AG10803 (cell line): ENCODE measurements around the gene PCSK4.

ENCODE experiments used
- DNase-seq: peaks from one replicate; pipeline ENCODE4 v3.0.0; 2010; ENCODE audit warnings: low read depth
- H3K4me3 ChIP-seq: 2 replicates; pipeline ENCODE4 v1.5.1; 2011; ENCODE audit warnings: mild to moderate bottlenecking, low read length, control low read depth
- CTCF ChIP-seq: conservative IDR thresholded peaks from 2 replicates; pipeline ENCODE4 v1.5.1; 2011; ENCODE audit warnings: mild to moderate bottlenecking, low read length, control low read depth, inconsistent platforms

PCSK4 gene

GRCh38 chr19:1469255-1470054 lies 20.7 kb downstream of the PCSK4 start:
- peak overlapping the region; percentile 44; the same call in 1 of the 2 replicates for H3K4me3 ChIP-seq
- no peak for TF ChIP-seq CTCF
- no peak for DNase-seq

GRCh38 chr19:1468821-1469254 lies 21.3 kb downstream of the PCSK4 start:
- TF ChIP-seq CTCF = no peak
- DNase-seq = peak; percentile 53
- peak overlapping the region; percentile 17; the same call in 1 of the 2 replicates for H3K4me3 ChIP-seq

- TF ChIP-seq CTCF = no peak
- DNase-seq = no peak
- peak overlapping the region; percentile 24 for H3K4me3 ChIP-seq
Measured at GRCh38 chr19:1468274-1468820, 21.8 kb downstream of the PCSK4 start.

GRCh38 chr19:1467490-1468273 lies 22.5 kb downstream of the PCSK4 start:
- no peak overlapping the region for H3K4me3 ChIP-seq
- TF ChIP-seq CTCF = no peak
- DNase-seq = no peak

- H3K4me3 ChIP-seq = no peak overlapping the region
- TF ChIP-seq CTCF = no peak
- no peak for DNase-seq
Measured at GRCh38 chr19:1467215-1467489, 23.0 kb downstream of the PCSK4 start.

GRCh38 chr19:1466461-1467214 lies 23.5 kb downstream of the PCSK4 start:
- no peak for TF ChIP-seq CTCF
- no peak for DNase-seq
- no peak overlapping the region for H3K4me3 ChIP-seq
